KMS-11 (cell line): ENCODE data around the gene OTOS.

Experiments used
- H2AFZ ChIP-seq: fragments of 200-600 bp; sonication (generic); 2 replicates; pipeline ENCODE4 v1.6.1; 2016; ENCODE audit warnings: antibody characterized with exemption, mixed run types, low read depth
- H3K27ac ChIP-seq: fragments of 200-600 bp; sonication (generic); 2 replicates; pipeline ENCODE4 v1.6.1; 2016; ENCODE audit warnings: mild to moderate bottlenecking, mixed run types
- H3K27me3 ChIP-seq: fragments of 200-600 bp; sonication (generic); 2 replicates; pipeline ENCODE4 v1.6.1; 2017; ENCODE audit warnings: mild to moderate bottlenecking, low read depth, mixed run types, moderate library complexity; ENCODE audit not compliant: insufficient read depth
- H3K36me3 ChIP-seq: fragments of 200-600 bp; sonication (generic); 2 replicates; pipeline ENCODE4 v1.6.1; 2017; ENCODE audit warnings: mild to moderate bottlenecking, mixed run types; ENCODE audit not compliant: insufficient read depth
- H3K4me1 ChIP-seq: fragments of 200-600 bp; sonication (generic); 2 replicates; pipeline ENCODE4 v1.6.1; 2016; ENCODE audit warnings: mild to moderate bottlenecking, low read depth, mixed run types; ENCODE audit not compliant: poor library complexity, severe bottlenecking
- H3K4me2 ChIP-seq: fragments of 200-600 bp; sonication (generic); 2 replicates; pipeline ENCODE4 v1.7.0; 2016; ENCODE audit warnings: mild to moderate bottlenecking, mixed run types
- H3K4me3 ChIP-seq: fragments of 200-600 bp; sonication (generic); IDR thresholded peaks from 2 replicates; pipeline ENCODE4 v1.6.1; 2017; ENCODE audit warnings: low read depth, low read length, mixed read lengths; ENCODE audit not compliant: insufficient read depth
- H3K79me2 ChIP-seq: fragments of 200-600 bp; sonication (generic); 2 replicates; pipeline ENCODE4 v1.6.1; 2016; ENCODE audit warnings: low read depth, mixed run types; ENCODE audit not compliant: insufficient read depth
- H3K9ac ChIP-seq: fragments of 200-600 bp; sonication (generic); 2 replicates; pipeline ENCODE4 v1.6.1; 2016; ENCODE audit warnings: mild to moderate bottlenecking, mixed run types
- H4K20me1 ChIP-seq: fragments of 200-600 bp; sonication (generic); 2 replicates; pipeline ENCODE4 v1.6.1; 2016; ENCODE audit warnings: mild to moderate bottlenecking, mixed run types; ENCODE audit not compliant: insufficient read depth
- TF ChIP-seq, protein P1 (sequence below): fragments of 200-600 bp; sonication (generic); conservative IDR thresholded peaks from 2 replicates; pipeline ENCODE4 v1.6.1; 2017; ENCODE audit warnings: low read depth, mild to moderate bottlenecking, antibody characterized with exemption, low read length, moderate library complexity, mixed read lengths

OTOS gene

DNA sequence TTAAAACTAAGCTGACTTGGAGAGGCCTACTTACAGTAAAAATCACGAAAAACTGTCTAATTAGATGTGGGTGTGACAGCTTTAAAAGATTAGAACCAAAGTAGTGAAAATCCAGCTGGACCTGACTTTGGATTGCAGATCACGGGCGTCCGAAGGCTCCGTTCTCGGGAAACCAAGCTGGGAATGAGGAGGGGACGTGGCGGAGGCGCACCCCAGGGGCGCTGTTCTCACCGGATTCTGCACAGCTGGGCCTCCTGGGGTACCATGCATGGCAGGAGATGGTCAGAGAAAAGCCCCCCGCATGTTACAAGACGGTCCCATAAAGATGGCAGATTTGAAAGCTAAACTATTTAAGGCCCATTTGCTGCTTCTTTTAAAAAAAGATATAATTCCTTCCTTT is 5.0 kb upstream of the OTOS start:
- Histone ChIP-seq H3K27ac (no peak overlapping the region), H3K36me3 (no peaks in the 10 kb centered on the region), H3K27me3 (peaks cover 12% of the 10 kb centered on the region; the same call in 1 of the 2 replicates), H3K4me1 (no peaks in the 10 kb centered on the region), H2AFZ (no peak overlapping the region), H4K20me1 (no peaks in the 10 kb centered on the region), H3K4me2 (no peak overlapping the region), H3K9ac (no peak overlapping the region), H3K79me2 (no peaks in the 10 kb centered on the region), H3K4me3 (no peak overlapping the region)
- TF ChIP-seq, protein P1, sequence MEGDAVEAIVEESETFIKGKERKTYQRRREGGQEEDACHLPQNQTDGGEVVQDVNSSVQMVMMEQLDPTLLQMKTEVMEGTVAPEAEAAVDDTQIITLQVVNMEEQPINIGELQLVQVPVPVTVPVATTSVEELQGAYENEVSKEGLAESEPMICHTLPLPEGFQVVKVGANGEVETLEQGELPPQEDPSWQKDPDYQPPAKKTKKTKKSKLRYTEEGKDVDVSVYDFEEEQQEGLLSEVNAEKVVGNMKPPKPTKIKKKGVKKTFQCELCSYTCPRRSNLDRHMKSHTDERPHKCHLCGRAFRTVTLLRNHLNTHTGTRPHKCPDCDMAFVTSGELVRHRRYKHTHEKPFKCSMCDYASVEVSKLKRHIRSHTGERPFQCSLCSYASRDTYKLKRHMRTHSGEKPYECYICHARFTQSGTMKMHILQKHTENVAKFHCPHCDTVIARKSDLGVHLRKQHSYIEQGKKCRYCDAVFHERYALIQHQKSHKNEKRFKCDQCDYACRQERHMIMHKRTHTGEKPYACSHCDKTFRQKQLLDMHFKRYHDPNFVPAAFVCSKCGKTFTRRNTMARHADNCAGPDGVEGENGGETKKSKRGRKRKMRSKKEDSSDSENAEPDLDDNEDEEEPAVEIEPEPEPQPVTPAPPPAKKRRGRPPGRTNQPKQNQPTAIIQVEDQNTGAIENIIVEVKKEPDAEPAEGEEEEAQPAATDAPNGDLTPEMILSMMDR, result no peak

DNA sequence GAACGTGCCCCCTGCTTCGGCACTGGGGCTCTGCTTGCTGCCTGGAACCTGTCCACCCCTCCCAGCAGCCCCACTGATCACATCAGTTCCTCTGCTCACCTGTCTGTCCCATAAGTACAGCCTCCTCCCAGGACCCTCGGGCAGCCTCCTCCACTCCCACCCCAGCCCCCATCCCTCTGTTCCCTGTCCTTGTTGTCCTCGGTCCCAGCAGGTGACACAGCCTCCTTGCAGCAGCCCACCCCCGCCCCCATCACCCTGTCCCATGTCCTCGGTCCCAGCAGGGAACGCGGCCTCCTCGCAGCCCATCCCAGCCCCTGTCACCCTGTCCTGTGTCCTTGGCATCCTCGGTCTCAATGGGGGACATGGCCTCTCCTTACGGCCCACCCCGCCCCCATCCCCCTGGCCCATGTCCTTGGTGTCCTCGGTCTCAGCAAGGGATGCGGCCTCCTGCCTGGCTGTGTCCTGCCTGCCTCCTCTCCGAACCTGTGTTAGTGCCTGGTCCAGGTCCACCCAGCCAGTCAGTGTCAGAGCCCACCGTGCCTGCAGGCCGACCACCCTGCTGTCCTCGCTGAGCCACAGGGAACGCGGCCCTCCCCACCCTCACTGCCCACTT is 4.3 kb upstream of the OTOS start:
- peaks cover 13% of the 10 kb centered on the region; the same call in 1 of the 2 replicates for H3K27me3 ChIP-seq
- TF ChIP-seq, protein P1, result no peak
- H4K20me1 ChIP-seq, result no peaks in the 10 kb centered on the region
- no peaks in the 10 kb centered on the region for H3K36me3 ChIP-seq
- H3K4me1 ChIP-seq, result no peaks in the 10 kb centered on the region
- H3K9ac ChIP-seq, result no peak overlapping the region
- no peak overlapping the region for H3K4me3 ChIP-seq
- H2AFZ ChIP-seq, result no peak overlapping the region
- H3K4me2 ChIP-seq, result no peak overlapping the region
- no peak overlapping the region for H3K27ac ChIP-seq
- H3K79me2 ChIP-seq, result no peaks in the 10 kb centered on the region

DNA sequence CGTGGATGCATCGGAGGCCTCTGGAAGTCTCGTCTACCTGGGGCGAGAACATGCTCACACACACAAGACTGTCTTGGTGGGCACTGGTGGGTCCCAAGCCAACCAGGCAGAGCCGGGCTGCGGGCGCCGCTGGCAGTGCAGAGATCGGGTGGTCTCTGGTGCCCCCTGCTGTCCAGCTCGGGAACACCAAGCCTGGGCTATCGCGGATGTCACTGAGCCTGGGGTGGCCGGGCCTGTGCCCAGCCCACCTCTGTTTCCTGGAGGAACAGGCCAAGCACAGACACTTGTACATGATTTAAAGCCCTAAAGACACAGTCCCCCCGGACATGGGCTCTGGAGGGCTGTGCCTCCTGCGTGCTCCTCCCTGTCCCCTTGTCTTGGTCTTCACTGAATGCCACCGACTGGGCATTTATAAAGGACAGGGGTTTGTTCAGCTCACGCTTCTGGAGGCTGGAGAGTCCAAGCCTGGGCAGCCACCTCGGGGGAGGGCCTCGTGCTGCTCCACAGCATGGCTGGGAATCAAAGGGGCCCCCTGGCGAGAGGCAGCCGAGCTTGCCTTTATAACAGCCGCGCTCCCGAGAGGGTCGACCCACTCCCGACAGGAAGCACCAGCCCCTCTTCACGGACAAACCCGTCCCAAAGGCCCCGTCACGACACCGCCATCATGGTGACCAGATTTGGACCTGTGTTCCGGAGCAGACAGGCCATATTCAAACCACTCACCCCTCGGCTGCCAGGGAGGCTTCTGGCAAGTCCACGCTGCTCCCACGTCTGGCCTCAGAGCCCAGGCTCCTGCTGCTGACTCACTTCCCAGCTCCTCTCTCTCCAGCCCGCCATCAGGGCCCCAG is 3.6 kb upstream of the OTOS start:
- H4K20me1 ChIP-seq, result no peaks in the 10 kb centered on the region
- no peak overlapping the region for H3K4me3 ChIP-seq
- H3K9ac ChIP-seq, result no peak overlapping the region
- H3K27me3 ChIP-seq, result peaks cover 13% of the 10 kb centered on the region; the same call in 1 of the 2 replicates
- no peak overlapping the region for H3K27ac ChIP-seq
- peak overlapping the region; percentile 6; the same call in 1 of the 2 replicates for H2AFZ ChIP-seq
- H3K4me1 ChIP-seq, result no peaks in the 10 kb centered on the region
- TF ChIP-seq, protein P1, result peak; percentile 85
- no peaks in the 10 kb centered on the region for H3K36me3 ChIP-seq
- peak overlapping the region; percentile 13; the same call in 1 of the 2 replicates for H3K4me2 ChIP-seq
- no peaks in the 10 kb centered on the region for H3K79me2 ChIP-seq

- Histone ChIP-seq H3K4me2 (peak overlapping the region; percentile 13; the same call in 1 of the 2 replicates), H3K36me3 (no peaks in the 10 kb centered on the region), H2AFZ (0 out of 2 replicates have a peak overlapping the region, but pooled peaks have one; percentile 6), H3K27ac (no peak overlapping the region), H3K4me1 (no peaks in the 10 kb centered on the region), H3K4me3 (no peak overlapping the region), H3K9ac (no peak overlapping the region), H3K27me3 (peaks cover 13% of the 10 kb centered on the region; the same call in 1 of the 2 replicates), H3K79me2 (no peaks in the 10 kb centered on the region), H4K20me1 (no peaks in the 10 kb centered on the region)
- TF ChIP-seq, protein P1, result no peak
Observed at GRCh38 chr2:240143276-240143675, 2.8 kb upstream of the OTOS start.
